AG10803 (cell line): ENCODE results near the gene PPP1R9B.
A peak's percentile ranks its signal among the peaks of the same experiment; 100 is the strongest.

Experiments
- DNase-seq: peaks from one replicate; pipeline ENCODE4 v3.0.0; 2010; ENCODE audit warnings: low read depth
- H3K4me3 ChIP-seq: 2 replicates; pipeline ENCODE4 v1.5.1; 2011; ENCODE audit warnings: mild to moderate bottlenecking, low read length, control low read depth
- CTCF ChIP-seq: conservative IDR thresholded peaks from 2 replicates; pipeline ENCODE4 v1.5.1; 2011; ENCODE audit warnings: mild to moderate bottlenecking, low read length, control low read depth, inconsistent platforms

The PPP1R9B gene

GRCh38 chr17:50182783-50183420 lies 32.4 kb upstream of the PPP1R9B start:
- DNase-seq = peak; percentile 69
- no peak overlapping the region for H3K4me3 ChIP-seq
- no peak for TF ChIP-seq CTCF

DNA sequence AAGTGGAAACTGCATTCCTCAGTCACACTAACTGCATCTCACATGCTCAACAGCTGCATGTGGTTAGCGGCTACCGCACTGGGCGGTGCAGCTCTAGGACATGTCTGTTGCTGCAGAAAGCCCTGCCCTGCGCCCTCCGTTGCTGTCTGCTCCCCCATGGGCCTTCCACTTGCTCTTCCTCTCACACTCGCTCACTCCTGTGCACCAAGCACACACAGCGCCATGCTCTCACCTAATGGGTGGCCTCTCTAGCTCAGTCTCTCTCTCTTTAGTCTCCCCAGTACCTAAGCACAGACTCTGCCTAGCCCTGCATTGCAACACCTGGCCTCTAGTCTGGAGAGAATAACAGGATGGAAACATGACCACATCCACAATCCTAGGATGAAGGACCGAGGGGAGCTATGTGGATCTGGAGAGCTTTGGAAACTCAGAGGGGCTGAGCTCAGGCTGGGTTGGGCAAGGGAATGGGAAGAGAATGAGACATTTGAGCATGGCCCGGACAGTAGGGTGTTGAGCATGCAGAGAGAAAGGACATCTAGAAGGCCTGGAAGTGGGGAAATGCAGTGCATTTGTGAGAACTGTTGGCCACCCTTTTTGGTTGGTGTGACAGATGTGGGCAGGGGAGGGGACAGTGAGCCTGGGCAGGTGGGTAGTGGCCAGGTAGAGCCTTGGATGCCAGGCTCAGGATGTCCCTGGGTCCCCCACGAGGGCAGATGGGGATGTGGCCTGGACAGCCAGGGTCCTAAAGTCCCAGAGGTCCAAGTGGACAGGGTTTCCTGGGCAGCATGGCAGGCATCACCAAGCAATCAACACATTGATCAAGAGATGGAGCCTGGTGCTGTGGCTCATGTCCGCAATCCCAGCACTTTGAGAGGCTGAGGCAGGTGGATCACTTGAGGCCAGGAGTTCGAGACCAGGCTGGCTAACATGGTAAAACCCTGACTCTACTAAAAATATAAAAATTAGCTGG lies 31.4 kb upstream of the PPP1R9B start:
- peak; percentile 31 for TF ChIP-seq CTCF
- no peak overlapping the region for H3K4me3 ChIP-seq
- DNase-seq = peak; percentile 90

- H3K4me3 ChIP-seq = no peak overlapping the region
- no peak for TF ChIP-seq CTCF
- no peak for DNase-seq
Observed at GRCh38 chr17:50181144-50181543, 30.7 kb upstream of the PPP1R9B start.

DNA sequence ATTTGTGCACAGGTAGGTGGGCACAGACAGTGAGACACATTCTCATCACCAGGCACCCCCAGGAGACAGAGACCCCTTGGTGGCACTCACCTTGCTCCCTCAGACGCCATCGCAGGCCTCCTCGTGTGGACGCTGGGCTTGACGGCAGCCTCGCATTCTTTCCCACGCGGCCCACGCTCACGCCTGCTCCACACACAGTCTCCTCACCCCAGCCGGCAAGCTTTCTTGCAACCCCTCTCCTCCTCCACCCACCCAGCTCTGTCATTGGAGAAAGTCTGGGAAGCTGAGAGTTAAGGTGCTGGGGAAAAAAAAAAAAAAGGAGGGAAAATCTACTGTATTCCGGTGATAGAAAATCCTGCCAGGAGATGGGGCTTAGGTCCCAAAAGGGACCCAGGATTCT lies 30.1 kb upstream of the PPP1R9B start:
- no peak overlapping the region for H3K4me3 ChIP-seq
- no peak for DNase-seq
- peak; percentile 12; the same call in 1 of the 2 replicates for TF ChIP-seq CTCF

GRCh38 chr17:50180111-50180510 lies 29.6 kb upstream of the PPP1R9B start:
- peak; percentile 36 for DNase-seq
- no peak overlapping the region for H3K4me3 ChIP-seq
- no peak for TF ChIP-seq CTCF

DNA sequence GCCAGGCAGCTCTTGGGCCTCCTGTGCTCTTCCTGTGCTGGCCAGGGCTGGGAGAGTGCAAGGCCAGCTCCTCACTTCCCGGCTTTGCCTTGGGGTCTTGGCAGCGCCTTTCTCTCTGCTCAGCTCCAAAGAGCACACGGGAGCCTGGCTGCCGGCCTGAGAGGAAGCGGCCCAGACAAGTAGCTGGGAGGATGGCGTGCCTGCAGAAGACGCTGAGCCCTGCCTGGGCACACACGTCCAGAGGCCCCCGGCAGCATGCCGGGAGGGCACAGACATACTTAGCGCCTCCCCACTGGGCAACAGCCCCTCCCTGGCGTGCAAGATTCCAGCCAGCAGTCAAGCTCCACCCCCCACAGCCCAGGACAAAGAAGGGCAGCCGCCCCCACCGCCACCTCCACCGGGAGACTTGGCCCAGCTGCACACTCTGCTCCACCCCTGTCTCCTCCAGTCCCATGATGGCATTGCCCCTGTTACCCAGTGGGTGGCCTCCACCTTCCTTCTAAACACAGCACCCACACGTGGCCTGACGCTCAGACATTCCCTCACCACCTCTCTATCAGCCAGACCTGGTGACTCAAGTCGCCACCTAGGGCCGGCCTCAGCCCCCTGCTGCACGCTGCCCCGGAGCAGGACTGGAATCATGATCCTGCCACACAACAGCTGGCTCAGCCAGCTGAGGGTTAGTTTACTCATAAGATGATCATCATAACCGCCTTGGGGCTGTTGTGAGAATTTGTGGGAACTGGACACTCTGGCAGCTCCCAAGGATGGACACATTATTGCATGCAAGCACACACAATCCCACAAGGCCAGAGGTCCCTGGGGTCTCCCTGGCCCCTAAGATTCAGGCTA lies 27.7 kb upstream of the PPP1R9B start:
- DNase-seq = peak; percentile 97
- TF ChIP-seq CTCF = peak; percentile 52
- no peak overlapping the region for H3K4me3 ChIP-seq
